A673 (cell line): ENCODE measurements around the gene RNASE9.

Source experiments
- CTCF ChIP-seq: fragments of 300-800, 200-600 bp; sonication (generic); conservative IDR thresholded peaks from 2 replicates; pipeline ENCODE4 v1.5.1; 2017; ENCODE audit warnings: low read depth, mild to moderate bottlenecking, antibody characterized with exemption, low read length, moderate library complexity, mixed read lengths
- EZH2 ChIP-seq: fragments of 200-600 bp; sonication (generic); IDR thresholded peaks from 2 replicates; pipeline ENCODE4 v1.6.1; 2017; ENCODE audit warnings: borderline replicate concordance, low read depth, mild to moderate bottlenecking, mixed read lengths, antibody characterized with exemption, low read length; ENCODE audit not compliant: poor library complexity, severe bottlenecking

GRCh38 chr14:20508367-20508766 is 52.5 kb downstream of the RNASE9 start:
- no peak for TF ChIP-seq CTCF
- no peak for TF ChIP-seq EZH2
